Choroid plexus epithelial cell (primary cell): ENCODE results near the gene SUN5.

Experiments used
- DNase-seq: peaks from one replicate; pipeline ENCODE4 v3.0.0-alpha.2; 2010; ENCODE audit warnings: low read depth
- H3K4me3 ChIP-seq: 2 replicates; pipeline ENCODE4 v1.5.1; 2011; ENCODE audit warnings: low read depth, mild to moderate bottlenecking, control low read depth, low read length, moderate library complexity
- CTCF ChIP-seq: conservative IDR thresholded peaks from 2 replicates; pipeline ENCODE4 v1.5.1; 2011; ENCODE audit warnings: low read depth, mild to moderate bottlenecking, control low read depth, inconsistent platforms, low read length, moderate library complexity

The SUN5 gene

GRCh38 chr20:32999603-33000250, 4.5 kb downstream of the SUN5 start:
- no peak for TF ChIP-seq CTCF
- peak; percentile 12 for DNase-seq

GRCh38 chr20:32997431-32997830, 6.8 kb downstream of the SUN5 start:
- H3K4me3 ChIP-seq: no peak overlapping the region
- DNase-seq: no peak
- TF ChIP-seq CTCF: no peak

More at GRCh38 chr20:32999603-33000250, 4.5 kb downstream of the SUN5 start:
- H3K4me3 ChIP-seq: no peak overlapping the region

- no peak for DNase-seq
- no peak overlapping the region for H3K4me3 ChIP-seq
- peak; percentile 2 for TF ChIP-seq CTCF
Observed at GRCh38 chr20:32995802-32996201, 8.4 kb downstream of the SUN5 start.

- no peak for TF ChIP-seq CTCF
- H3K4me3 ChIP-seq: no peak overlapping the region
- DNase-seq: no peak
Observed at GRCh38 chr20:32993496-32994050, 10.7 kb downstream of the SUN5 start.

- no peak for DNase-seq
- H3K4me3 ChIP-seq: no peak overlapping the region
- TF ChIP-seq CTCF: no peak
Observed at GRCh38 chr20:32991792-32992641, 12.2 kb downstream of the SUN5 start.

GRCh38 chr20:32991383-32991782, 12.8 kb downstream of the SUN5 start:
- no peak overlapping the region for H3K4me3 ChIP-seq
- no peak for TF ChIP-seq CTCF
- no peak for DNase-seq

- TF ChIP-seq CTCF: no peak
- H3K4me3 ChIP-seq: no peak overlapping the region
Observed at GRCh38 chr20:32990426-32990825, 13.8 kb downstream of the SUN5 start.

More at GRCh38 chr20:32990426-32990825, 13.8 kb downstream of the SUN5 start:
- no peak for DNase-seq
